ENCODE data around the gene BIN2.

- no peak for TF ChIP-seq CTCF (conservative IDR thresholded peaks at IDR 0.05; ENCODE audit: low read length)
- no peak for TF ChIP-seq EZH2phosphoT487 (IDR thresholded peaks at IDR 0.05; ENCODE audit: borderline replicate concordance, low read depth, low read length)
Observed at GRCh38 chr12:51328587-51328986, 4.6 kb upstream of the BIN2 start.
